Natural killer cell (primary cell): Measurements from ENCODE around the gene ADAP1. TPM values are rescaled to one million over a fixed set of nuclear protein-coding genes. Genes with fewer than 3 reads are reported as not detected.

Experiments used
- ATAC-seq, 3 donors: fragments of 150-1000 bp in 2 of 3; fragments of 200-7000 bp in 1 of 3; cut with Tn5 transposase; 1 replicate in 1 of 3; 2 replicates in 2 of 3; pipeline ENCODE4 v1.10.0; 2021; ENCODE audit warnings: mild to moderate bottlenecking in 2 of 3, moderate library complexity in 2 of 3
- DNase-seq, 2 donors: peaks; one replicate each; pipeline versions ENCODE4 v3.0.0 to v3.0.0-alpha.2; 2013 to 2021; ENCODE audit warnings: mixed read lengths in 1 of 2
- H3K27ac ChIP-seq: one replicate; pipeline ENCODE4 v1.5.1; 2013; ENCODE audit warnings: mild to moderate bottlenecking, low read length
- H3K27me3 ChIP-seq: one replicate; pipeline ENCODE4 v1.6.1; 2013; ENCODE audit warnings: low read length; ENCODE audit not compliant: control insufficient read depth, insufficient read depth
- H3K36me3 ChIP-seq: one replicate; pipeline ENCODE4 v1.6.1; 2013; ENCODE audit warnings: low read length; ENCODE audit not compliant: control insufficient read depth, insufficient read depth
- H3K4me1 ChIP-seq: one replicate; pipeline ENCODE4 v1.6.1; 2013; ENCODE audit warnings: low read length; ENCODE audit not compliant: control insufficient read depth, insufficient read depth
- H3K4me3 ChIP-seq: one replicate; pipeline ENCODE4 v1.5.1; 2013; ENCODE audit warnings: low read length
- H3K9me3 ChIP-seq: one replicate; pipeline ENCODE4 v1.6.1; 2013; ENCODE audit warnings: low read length; ENCODE audit not compliant: control insufficient read depth, insufficient read depth
- H3K27ac Mint-ChIP-seq, 2 donors: one replicate each; pipeline ENCODE4 v1.8.0; 2022; ENCODE audit warnings: mild to moderate bottlenecking in 2 of 2, mixed read lengths in 2 of 2, moderate library complexity in 1 of 2
- H3K27me3 Mint-ChIP-seq, 2 donors: one replicate each; pipeline ENCODE4 v1.8.0; 2022; ENCODE audit warnings: low read depth in 2 of 2, mixed read lengths in 2 of 2
- H3K36me3 Mint-ChIP-seq: one replicate; pipeline ENCODE4 v1.8.0; 2022; ENCODE audit warnings: mixed read lengths
- H3K4me1 Mint-ChIP-seq, 2 donors: one replicate each; pipeline ENCODE4 v1.8.0; 2022; ENCODE audit warnings: mixed read lengths in 2 of 2
- H3K4me3 Mint-ChIP-seq: one replicate; pipeline ENCODE4 v1.8.0; 2022; ENCODE audit warnings: mild to moderate bottlenecking, moderate library complexity, mixed read lengths
- H3K9me3 Mint-ChIP-seq, 2 donors: one replicate each; pipeline ENCODE4 v1.8.0; 2022; ENCODE audit warnings: mixed read lengths in 2 of 2
- CTCF ChIP-seq: fragments of 200-600 bp; IDR thresholded peaks from one replicate; pipeline ENCODE4 v1.8.0; 2022; ENCODE audit warnings: antibody characterized with exemption
- WGBS: methylation state at CpG from one replicate; pipeline ENCODE4 v1.1.7; 2013; ENCODE audit warnings: missing lambda C conversion rate; ENCODE audit not compliant: insufficient coverage; 5-methylcytosine and 5-hydroxymethylcytosine counted together
- intact Hi-C: fragments of 100-400 bp; cut with micrococcal nuclease; formaldehyde crosslinking; loops from one replicate; pipeline ENCODE4 v1.14.2; 2022
- total RNA-seq, 4 donors: library from RNA; stranded (reverse); fragments of 120-200 nt in 1 of 4; gene quantifications; one replicate each; pipeline versions ENCODE4 v1.2.3 to v1.2.4, GENCODE V29; 2013 to 2022

ADAP1 gene
- total RNA-seq, 3 donors from 2014 or later (not counting 1 experiment from before 2014, with no cell fraction given), result 87.2 to 117 (median 89.2) TPM

DNA sequence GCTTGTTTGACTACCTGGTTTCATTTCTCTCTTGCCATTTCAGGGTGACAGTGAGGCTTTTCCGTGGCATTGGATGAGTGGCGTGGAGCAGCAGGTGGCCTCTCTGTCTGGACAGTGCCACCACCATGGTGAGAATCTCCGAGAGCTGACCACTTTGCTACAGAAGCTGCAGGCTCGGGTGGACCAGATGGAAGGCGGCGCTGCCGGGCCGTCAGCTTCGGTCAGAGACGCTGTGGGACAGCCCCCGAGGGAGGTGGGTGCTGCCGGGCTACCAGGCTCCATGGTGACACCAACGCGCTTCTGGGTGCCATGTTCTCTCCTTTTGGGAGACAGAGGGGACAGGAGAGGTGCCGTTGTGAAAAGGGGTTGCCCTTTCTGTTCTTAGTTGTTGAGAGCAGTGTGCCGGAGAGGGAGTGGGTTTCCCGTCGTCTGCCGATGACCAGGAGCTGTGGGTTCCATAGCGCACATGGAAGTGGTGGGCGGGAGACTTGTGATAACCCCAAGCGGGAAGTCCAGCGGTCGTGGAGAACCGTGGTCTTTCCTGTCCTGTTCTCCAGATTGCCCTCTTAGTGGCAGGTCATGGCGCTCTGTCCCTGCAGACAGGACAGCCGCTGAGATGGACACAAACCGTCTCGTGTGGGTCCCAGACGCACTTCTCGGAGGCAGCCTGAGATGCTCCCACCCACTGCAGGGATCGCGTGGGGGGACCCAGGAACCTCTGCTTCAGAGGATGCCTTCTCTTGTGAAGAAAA, 100.9 kb downstream of the ADAP1 start:
- DNase-seq (no peak), ATAC-seq (no peak)
- Histone ChIP-seq H3K36me3 (peaks cover 38% of the 10 kb centered on the region), H3K27me3 (no peaks in the 10 kb centered on the region), H3K4me3 (no peak overlapping the region), H3K4me1 (no peaks in the 10 kb centered on the region), H3K9me3 (no peaks in the 10 kb centered on the region), H3K27ac (no peak overlapping the region)
- 91% methylated on average over 33 of the region's 33 CpGs for WGBS
- Mint-ChIP-seq H3K4me3 (no peak overlapping the region), H3K36me3 (no peaks in the 10 kb centered on the region), H3K9me3 (no peaks in the 10 kb centered on the region), H3K4me1 (no peaks in the 10 kb centered on the region), H3K27ac (no peak overlapping the region), H3K27me3 (no peaks in the 10 kb centered on the region)
- intact Hi-C loops, result no loop called here
- TF ChIP-seq CTCF, result no peak

GRCh38 chr7:851204-851603, 103.3 kb downstream of the ADAP1 start:
- Histone ChIP-seq H3K4me3 (no peak overlapping the region), H3K9me3 (no peaks in the 10 kb centered on the region), H3K27me3 (no peaks in the 10 kb centered on the region), H3K4me1 (no peaks in the 10 kb centered on the region), H3K36me3 (peaks cover 36% of the 10 kb centered on the region), H3K27ac (no peak overlapping the region)
- intact Hi-C loops, result no loop called here
- TF ChIP-seq CTCF, result no peak
- no peaks in the 10 kb centered on the region for H3K27me3 Mint-ChIP-seq
- H3K27ac Mint-ChIP-seq, result no peak overlapping the region
- DNase-seq (no peak), ATAC-seq (no peak)
- no peaks in the 10 kb centered on the region for H3K36me3 Mint-ChIP-seq
- no peak overlapping the region for H3K4me3 Mint-ChIP-seq
- WGBS, result 93% methylated on average over 14 of the region's 14 CpGs
- no peaks in the 10 kb centered on the region for H3K9me3 Mint-ChIP-seq
- H3K4me1 Mint-ChIP-seq, result no peaks in the 10 kb centered on the region

DNA sequence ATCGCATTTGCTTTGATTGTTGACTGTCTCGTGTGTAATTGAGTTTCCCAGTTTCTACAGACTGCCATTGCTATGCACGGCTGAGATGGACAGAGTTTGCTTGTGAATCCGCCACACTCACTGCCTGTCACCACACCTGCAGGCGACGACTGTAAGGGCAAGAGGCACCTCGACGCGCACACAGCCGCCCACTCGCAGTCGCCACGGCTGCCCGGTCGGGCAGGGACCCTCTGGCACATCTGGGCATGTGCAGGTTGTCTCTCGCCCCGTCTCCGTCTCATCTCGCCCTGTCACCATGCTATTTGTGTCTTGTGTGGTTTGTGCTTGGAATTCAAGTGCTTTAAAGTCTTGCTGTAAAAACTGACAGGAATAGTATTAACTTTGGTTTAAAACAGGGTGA, 104.7 kb downstream of the ADAP1 start:
- H3K4me1 Mint-ChIP-seq, result no peaks in the 10 kb centered on the region
- H3K36me3 Mint-ChIP-seq, result no peaks in the 10 kb centered on the region
- no peaks in the 10 kb centered on the region for H3K9me3 Mint-ChIP-seq
- no peak for ATAC-seq
- H3K9me3 ChIP-seq, result no peaks in the 10 kb centered on the region
- DNase-seq, result no peak
- WGBS, result 96% methylated on average over 19 of the region's 19 CpGs
- H3K27me3 Mint-ChIP-seq, result no peaks in the 10 kb centered on the region
- intact Hi-C loops, result no loop called here
- peaks cover 36% of the 10 kb centered on the region for H3K36me3 ChIP-seq
- no peak for TF ChIP-seq CTCF
- H3K4me3 ChIP-seq, result no peak overlapping the region
- H3K27me3 ChIP-seq, result no peaks in the 10 kb centered on the region
- no peak overlapping the region for H3K27ac Mint-ChIP-seq
- no peak overlapping the region for H3K4me3 Mint-ChIP-seq
- H3K27ac ChIP-seq, result no peak overlapping the region
- no peaks in the 10 kb centered on the region for H3K4me1 ChIP-seq

DNA sequence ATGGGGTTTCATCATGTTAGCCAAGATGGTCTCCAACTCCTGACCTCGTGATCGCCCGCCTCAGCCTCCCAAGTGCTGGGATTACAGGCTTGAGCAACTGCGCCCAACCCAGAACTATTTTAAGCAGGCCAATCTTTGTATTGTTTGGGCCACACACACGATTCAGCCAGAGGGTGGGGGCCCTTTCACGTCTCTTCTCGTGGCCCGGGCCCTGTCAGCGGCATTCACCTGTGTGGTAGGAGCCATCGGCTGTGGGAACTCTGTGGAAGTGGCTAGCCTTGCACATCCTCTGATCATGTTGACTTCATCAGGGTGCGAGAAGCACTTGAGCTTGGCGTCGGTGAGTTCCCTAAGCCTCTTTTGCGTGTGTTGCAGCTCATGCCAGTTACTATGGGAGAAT, 105.3 kb downstream of the ADAP1 start:
- Histone ChIP-seq H3K27ac (no peak overlapping the region), H3K9me3 (no peaks in the 10 kb centered on the region), H3K4me1 (no peaks in the 10 kb centered on the region), H3K4me3 (no peak overlapping the region), H3K27me3 (no peaks in the 10 kb centered on the region), H3K36me3 (peaks cover 33% of the 10 kb centered on the region)
- no peak for ATAC-seq
- no peaks in the 10 kb centered on the region for H3K27me3 Mint-ChIP-seq
- TF ChIP-seq CTCF, result no peak
- DNase-seq, result no peak
- no peak overlapping the region for H3K27ac Mint-ChIP-seq
- WGBS, result 93% methylated on average over 14 of the region's 14 CpGs
- no peak overlapping the region for H3K4me3 Mint-ChIP-seq
- no peaks in the 10 kb centered on the region for H3K36me3 Mint-ChIP-seq
- intact Hi-C loops, result no loop called here
- H3K4me1 Mint-ChIP-seq, result no peaks in the 10 kb centered on the region
- H3K9me3 Mint-ChIP-seq, result no peaks in the 10 kb centered on the region
